GM19467 (cell line): ENCODE data around the gene CD300LF.

Experiments
- ATAC-seq: cut with Tn5 transposase; IDR thresholded peaks from one replicate; pipeline ENCODE4 v1.9.1; 2021; ENCODE audit warnings: mild to moderate bottlenecking, moderate library complexity; ENCODE audit not compliant: unreplicated experiment

CD300LF gene

DNA sequence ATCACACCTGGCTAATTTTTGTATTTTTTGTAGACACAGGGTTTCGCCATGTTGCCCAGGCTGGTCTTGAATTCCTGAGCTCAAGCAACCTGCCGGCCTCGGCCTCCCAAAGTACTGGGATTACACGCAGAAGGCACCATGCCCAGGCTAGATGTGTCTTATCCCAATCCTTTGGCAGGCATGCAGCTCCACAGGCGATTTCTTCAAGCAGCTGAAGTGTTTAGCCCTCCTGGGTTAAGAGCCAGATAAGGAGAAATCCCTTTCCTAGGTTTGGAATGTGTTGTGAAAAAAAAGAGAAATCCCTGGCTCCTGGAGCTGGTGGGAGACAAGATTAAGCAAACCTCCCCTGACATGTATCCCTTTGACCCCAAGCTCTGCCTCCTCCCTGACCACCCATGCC is 33.7 kb upstream of the CD300LF start:
- ATAC-seq, result no peak

DNA sequence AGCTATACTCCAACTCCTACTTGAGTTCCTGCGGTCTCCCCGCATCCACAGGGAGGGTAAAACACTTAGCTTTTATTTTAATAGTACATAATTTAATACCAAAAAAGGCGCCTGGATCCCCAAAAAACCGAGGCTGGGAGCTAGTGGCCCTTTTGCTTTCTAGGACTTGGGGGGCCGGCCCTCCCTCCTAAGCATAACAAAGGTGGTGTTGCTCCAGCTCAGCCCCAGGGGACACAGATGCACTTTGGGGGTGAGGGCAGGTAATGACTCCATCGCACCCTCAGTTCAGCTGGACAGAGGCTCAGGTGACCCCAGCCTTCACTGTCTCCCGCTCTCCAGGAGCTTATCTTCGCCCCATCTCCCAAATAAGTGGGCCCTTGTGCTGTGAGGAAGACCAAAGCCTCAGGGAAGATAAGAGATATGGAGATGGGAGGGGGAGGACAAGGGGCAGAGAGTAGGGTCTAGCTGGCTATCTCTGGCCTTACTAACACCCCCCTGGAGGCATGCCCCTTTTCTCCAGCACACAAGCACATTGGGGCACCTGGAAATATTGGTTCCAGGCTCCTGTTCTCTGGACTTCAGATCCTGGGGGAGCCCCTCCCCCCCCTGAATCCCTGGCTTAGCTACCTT is 32.9 kb upstream of the CD300LF start:
- ATAC-seq, result no peak

DNA sequence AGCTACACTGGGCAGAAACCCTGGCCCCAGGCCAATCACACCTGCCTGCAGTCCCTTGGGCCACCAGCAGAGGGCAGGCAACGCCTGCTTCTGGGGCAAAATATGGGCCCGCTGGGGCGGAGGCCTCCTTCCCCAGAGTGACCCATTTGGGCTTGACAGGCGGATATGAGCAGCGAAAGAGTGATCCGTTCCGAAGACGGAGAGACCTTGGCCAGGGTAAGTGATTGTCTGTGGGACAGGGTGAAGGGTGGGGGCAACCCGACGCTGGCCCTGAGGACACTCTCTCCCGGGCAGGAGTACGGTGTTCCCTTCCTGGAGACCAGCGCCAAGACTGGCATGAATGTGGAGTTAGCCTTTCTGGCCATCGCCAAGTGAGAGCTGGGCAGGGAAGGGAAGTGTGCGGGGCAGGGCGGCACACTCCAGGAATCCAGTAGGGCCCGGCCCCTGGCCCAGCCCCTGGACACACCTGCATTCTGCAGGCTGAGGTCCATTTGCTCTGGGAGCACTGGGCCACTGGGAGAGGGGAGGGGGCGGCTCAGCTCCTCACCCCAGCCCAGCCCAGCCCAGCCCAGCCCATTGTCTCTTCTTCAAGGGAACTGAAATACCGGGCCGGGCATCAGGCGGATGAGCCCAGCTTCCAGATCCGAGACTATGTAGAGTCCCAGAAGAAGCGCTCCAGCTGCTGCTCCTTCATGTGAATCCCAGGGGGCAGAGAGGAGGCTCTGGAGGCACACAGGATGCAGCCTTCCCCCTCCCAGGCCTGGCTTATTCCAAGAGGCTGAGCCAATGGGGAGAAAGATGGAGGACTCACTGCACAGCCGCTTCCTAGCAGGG is 32.2 kb upstream of the CD300LF start:
- ATAC-seq, result no peak

DNA sequence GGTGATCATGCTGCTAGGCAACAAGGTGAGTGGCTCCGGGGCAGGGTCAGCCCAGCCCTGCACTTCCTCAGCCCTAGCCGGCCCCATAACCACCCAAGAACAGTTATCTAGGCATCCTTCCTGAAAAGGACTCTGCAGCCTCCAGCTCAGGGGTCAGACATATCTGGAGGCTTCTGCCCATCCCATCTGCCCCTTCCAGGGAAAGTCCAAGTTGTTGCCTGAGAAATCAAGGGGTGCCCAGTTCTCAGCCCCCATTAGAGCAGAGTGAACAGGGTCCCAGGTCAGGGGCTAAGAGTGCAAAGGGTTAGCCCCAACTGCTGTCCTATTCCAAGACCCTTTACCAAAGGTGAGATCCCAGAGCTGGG is 31.6 kb upstream of the CD300LF start:
- no peak for ATAC-seq

DNA sequence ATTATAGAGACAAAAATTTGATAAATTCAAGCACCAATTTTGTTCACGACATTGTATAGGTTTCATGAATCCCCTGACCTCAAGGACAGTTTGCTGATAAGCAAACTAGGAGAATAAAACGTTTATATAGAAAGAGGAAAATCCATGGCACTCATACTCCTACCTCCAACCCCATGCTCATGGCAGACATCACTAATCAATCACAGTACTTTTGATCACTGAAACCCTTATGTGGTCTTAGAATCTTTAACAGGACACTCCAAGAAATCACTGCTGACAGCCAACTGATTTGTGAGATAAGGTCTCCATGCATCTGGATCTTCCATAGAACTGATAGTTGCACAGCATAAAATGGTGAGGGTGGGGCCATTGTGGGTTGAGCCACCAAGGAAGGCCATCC is 31.0 kb upstream of the CD300LF start:
- no peak for ATAC-seq

DNA sequence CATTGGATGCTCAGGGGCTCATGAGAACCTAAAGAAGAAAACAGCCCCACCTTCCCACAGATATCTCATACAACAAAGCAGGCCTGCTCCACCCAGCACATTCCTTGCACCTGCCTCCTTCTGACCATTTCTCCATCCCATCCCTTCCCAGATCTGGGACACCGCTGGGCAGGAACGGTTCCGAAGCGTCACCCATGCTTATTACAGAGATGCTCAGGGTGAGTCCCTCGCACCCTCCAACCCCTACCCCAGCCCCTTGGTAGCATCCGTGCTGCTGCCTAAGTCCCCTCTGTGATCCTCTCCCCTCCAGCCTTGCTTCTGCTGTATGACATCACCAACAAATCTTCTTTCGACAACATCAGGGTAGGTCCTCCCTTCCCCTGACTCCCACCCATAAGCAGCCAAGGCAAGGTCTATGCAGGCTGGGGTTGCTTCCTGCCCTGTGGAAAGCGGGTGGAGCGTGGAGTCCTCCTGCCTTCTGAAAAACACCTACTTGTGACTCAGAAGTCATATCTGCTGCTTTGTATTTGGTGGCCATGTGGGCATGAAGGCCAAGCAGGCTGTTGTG is 30.3 kb upstream of the CD300LF start:
- no peak for ATAC-seq

DNA sequence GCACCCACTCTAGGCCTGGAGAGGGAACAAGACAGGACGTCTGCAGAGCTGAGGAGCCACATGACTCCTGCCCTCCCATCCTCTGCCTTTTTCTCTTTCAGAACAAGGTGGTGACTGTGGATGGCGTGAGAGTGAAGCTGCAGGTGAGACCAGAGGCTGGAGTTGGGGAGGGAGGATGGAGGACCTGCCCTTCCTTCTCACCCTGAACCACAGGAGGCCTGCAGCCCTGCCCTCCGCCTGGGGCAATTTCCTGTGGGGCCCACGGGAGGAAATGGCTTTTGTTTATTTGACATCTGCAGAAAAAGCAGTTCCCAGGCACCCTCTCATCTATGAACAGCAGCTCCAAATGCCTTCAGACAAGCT is 29.4 kb upstream of the CD300LF start:
- ATAC-seq, result no peak

DNA sequence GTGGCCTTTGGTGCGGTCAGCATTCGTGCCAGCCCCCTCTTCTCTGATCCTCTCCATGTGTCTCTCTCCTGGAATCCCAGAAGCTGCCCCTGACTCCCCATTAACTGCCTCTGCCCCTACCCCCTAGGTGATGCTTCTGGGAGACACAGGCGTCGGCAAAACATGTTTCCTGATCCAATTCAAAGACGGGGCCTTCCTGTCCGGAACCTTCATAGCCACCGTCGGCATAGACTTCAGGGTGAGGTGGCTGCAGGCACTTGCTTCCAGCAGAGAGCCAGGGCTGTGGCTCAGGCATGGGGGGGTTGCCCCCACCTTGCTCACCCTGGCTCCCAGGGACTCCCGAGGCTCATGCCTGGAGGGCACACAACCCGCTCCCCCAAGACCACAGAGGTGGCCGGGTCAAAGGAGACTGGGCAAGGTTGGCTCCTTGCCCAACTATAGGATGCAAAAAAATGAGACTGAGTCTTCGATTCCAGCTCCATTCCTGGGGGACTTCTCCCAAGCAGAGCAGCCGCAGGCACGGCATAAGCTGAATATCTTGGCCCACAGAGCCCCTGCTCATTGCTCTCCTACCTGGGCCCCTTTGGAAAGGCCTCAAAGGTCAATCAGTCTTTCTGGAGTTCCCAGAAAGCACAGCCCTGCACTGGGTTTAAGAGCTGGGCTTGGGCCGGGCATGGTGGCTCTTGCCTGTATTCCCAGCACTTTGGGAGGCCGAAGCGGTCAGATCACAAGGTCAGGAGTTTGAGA is 28.1 kb upstream of the CD300LF start:
- no peak for ATAC-seq

DNA sequence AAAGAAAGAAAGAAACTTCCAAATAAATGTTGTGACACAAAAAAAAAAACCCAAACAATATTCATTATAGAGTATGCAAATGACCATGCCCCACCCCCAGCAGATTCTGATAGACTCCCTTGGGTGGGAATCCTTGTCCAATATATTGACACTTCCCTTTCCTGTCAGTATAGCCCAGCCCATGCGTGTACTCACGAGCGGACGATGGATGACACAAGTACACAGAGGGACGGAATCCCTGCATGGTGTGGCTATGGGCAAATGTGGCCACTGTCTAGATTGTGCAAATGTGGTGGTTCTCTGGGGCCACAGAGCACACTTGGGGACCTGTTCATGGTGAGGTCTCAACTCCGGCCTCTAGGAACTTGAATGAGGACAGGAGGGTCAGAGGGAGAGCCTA is 27.4 kb upstream of the CD300LF start:
- no peak for ATAC-seq

DNA sequence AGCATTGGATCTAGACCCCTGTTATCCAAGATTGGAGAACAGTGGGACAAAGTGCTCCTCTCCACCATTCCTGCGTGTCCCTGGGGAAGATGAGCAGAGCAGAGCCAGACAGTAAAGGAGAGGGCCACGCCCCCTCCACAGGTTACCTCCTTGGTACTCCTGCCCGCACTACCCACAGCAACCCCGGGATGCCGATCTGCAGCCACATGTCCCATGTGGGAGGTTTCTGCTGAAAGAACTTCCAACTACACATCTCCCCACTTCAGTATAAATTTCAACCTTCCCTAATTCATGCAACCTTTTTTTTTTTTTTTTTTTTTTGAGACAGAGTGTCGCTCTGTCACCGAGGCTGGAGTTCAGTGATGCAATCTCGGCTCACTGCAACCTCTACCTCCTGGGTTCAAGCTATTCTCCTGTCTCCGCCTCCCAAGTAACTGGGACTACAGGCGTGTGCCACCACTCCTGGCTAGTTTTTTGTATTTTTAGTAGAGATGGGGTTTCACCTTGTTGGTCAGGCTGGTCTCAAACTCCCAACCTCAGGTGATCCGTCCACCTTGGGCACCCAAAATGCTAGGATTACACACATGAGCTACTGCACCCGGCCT is 26.6 kb upstream of the CD300LF start:
- ATAC-seq, result no peak

DNA sequence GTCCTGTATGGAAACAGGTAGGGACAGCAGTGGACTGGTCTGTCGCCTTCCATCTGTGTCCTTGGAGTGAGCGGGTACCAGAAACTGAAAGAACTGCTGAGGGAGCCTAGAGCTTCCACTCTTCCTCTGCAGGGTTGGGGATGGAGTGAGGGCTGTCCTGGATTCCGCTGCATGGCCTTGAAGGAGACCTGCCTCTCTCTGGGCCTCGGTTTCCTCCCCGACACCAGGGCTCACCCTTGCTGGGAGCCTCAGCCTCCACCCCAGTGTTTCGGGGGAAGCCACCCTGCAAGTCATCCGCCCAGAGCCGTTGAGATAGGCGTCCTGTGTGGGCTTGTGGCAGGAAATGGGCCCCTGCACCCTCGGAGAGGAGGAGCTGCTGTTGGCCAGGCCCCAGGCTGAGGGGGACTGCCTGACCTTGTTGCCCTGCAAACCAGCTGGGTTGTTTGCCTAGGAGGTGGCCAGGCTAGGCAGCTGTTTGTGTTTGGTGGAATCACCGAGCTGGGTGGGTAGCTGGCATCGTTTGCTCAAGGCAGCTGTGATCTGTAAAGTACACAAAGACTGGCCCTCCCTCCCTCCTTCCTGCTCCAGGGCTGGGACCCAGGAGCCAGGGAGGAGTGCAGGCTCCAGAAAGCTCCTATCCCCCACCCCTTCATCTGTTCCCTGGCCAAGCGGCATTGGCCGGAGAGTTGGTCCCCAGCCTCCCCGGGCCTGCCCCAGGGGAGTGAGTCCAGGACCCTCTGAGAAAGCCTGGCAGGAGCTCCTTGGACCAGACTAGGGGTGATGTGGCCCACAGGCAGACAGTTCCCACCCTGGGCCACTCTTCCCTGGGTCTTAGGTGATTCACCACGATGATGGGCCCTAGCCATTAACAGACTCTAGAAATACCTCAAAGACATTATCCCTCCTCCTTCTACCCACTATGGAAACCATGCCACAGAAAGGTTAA is 25.6 kb upstream of the CD300LF start:
- ATAC-seq, result peak; percentile 39

DNA sequence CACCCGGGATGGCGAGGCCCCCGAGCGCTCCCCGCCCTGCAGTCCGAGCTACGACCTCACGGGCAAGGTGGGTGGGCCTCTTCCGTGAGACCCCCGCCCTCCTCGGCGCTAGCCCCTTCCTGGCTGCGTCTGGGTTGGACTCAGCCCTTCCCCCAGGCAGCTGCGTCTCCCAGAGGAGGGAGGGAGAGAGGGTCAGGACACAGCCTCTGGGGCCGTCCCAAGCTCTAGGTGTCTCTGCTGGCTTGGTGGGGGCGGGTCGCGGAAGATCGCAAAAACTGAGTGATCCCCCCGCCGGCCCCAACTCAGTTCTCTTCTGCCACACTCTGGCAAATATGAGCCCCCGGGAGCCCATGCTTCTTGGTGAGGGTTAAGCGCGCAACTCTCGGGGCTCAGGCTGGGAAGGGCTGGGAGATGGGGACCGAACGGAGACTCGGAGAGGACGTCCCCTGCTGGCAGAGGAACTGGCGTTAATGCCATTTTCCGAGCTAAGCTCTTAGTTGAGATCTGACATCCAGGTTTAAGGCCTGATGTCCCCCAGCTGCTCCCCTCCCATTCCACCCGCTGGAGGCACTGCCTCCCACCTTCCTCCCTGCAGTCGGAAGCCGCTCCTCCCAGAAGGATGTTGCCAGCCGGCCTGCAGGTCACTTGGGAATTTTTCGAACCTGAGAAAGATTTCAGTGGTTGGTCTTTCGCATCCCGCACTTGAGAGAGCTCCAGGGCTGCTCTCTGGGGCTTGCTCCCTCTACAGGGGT is 24.8 kb upstream of the CD300LF start:
- no peak for ATAC-seq

DNA sequence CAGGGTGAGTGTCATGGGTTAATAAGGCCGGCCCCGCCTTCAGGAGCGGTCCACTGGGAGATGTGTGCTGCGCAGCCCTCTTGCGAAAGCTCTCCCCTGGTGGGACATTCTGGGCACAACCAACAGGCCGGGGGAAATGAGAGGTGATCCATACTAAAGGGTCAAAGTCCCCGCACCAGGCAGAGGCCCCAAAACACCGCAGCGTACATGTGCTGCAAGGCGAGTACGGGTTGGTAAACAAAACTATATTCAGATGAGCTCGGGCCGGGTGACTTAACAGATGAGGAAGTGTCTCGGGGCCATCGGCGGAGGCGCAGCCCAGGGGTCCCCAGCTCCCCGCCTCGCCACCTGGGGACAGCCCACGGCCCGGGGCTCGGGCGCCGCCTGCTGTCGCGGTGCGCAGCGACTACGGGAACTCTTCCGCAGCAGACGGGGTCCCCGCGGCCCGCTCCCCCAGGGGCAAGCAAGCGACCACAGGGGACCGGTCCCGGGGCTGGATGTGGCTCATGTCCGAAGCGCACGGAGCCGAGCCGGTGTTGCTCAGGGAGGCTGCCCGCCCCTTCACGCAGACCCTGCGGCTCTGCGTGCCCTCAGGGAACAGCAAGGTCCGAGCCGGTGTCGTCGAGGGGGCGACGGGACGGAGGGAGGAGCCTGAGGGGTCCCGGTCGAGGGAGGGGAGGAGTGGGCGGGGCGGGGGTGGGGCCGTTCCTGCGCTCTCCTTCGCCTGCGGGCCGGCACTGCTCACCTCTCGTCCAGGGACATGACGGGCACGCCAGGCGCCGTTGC is 24.0 kb upstream of the CD300LF start, which contains the start of gene RAB37:
Gene RAB37 (plus strand): TSS at position 744 of the 786 bp plus-strand sequence. CDS start 17 bp downstream, at position 761.
- no peak for ATAC-seq

DNA sequence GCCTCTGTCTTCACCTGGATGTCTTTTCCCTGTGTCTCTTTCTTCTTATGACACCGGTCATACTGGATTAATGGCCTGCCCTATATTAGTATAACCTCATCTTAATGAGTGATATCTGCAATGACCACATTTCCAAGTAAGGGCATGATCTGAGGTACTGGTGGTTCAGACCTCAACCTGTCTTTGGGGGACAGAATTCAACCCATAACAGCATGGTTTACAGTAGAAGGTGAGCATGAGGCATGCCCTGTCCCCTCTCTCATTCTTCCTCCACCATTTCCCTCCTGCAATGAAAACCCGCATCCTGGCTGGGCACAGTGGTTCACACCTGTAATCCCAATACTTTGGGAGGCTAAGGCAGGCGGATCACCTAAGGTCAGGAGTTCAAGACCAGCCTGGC is 21.5 kb upstream of the CD300LF start:
- ATAC-seq, result no peak

DNA sequence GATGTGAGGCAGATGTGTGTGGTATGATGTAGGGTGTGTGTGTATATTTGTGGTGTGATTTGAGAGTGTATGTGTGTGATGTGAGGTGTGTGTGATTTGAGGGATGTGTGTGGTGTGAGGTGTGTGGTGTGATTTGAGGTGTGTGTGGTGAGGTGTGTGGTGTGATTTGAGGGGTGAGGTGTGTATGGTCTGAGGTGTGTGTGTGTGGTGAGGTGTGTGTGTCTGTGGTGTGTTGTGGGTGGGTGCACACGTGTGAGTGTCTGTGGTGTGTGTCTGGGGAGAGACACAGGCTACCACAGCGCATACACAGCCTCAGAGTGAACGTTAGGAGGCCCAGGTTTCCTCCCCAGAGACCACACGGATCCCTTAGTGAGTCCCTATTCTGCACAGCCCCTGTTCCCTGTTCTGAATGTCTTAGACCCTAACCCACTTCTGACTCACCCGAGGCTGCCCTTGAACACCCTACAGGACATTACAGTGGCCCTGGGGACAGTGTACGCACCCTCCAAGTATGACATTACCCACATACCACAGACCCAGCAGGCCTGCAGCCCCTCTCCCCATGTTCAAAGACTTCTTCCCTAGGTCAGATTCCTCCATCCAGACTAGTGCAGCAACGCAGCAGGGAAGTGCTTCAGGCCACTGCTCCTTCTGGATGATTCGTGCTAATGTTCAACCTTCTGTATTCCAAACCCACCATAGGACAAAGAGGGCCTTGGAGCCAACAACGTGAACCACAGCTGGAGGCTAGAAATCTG is 20.8 kb upstream of the CD300LF start:
- no peak for ATAC-seq

DNA sequence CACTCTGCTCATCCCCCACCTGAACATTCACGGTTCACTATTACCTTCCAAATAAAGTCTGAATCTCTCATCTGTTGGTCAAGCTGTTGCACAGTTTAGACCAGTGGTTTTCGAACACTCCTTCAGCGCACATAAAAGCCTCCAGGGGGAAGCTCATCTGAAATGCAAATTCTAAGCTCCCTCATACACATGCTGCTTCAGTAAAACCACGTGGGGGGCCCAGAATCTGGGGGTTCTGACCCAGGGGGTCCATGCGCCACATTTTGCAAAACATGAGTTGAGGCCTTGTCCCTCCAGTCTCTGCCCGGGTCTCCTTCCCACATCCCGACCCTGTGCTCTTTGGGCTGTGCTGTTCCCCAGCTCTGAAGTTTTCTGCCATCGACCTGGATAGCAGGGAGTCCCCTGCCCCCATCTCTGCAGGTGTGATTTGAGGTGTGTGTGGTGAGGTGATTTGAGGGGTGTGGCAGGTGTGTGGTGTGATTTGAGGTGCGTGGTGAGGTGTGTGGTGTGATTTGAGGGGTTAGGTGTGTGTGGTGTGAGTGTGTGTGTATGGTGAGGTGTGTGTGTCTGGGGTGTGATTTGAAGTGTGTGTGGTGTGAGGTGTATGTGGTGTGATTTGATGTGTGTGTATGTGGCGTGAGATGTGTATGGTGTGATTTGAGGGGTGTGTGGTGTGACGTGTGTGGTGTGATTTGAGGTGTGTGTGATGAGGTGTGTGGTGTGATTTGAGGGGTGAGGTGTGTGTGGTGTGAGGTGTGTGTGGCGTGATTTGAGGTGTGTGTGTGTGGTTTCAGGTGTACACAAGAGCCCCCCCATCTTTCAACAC is 19.5 kb upstream of the CD300LF start:
- ATAC-seq, result no peak

DNA sequence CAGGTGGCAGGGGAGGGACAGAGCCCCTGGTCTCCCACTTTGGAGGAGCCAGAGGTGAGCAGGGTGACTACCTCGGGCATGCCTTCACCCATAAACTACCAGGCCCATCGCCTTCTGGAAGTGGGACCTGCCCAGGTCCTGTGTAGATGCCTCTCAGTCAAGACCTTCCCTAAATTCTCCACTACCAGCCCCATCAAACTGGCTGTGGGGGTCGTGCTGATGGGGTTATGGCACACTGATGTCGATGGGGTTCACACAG is 18.6 kb upstream of the CD300LF start:
- no peak for ATAC-seq
